ENCODE data around the gene PRDM2. TPM values are rescaled to one million over a fixed set of nuclear protein-coding genes. Genes with fewer than 3 reads are reported as not detected.

The PRDM2 gene
- total and polyA plus RNA-seq, 2 of the 13 experiments (the other 11 are each of a cell fraction or from before 2014, with no cell fraction given), result 4.0 to 6.5 TPM

GRCh38 chr1:13756557-13757315, 56.7 kb downstream of the PRDM2 start:
- Histone ChIP-seq H3K9me3 (ENCODE audit: low read length) (no peaks in the 10 kb centered on the region), H3K4me1 (ENCODE audit: insufficient read depth, low read length) (peaks cover 26% of the 10 kb centered on the region), H3K79me2 (ENCODE audit: insufficient read depth, low read length) (peaks cover 91% of the 10 kb centered on the region), H4K20me1 (ENCODE audit: insufficient read depth, low read length) (peaks cover 12% of the 10 kb centered on the region; the same call in 1 of the 2 replicates), H2AFZ (ENCODE audit: low read length) (no peak overlapping the region), H3K36me3 (replicated peaks in 1 of 2; ENCODE audit: control insufficient read depth in 1 of 2, insufficient read depth in 2 of 2, low read length in 2 of 2) (no peaks in the 10 kb centered on the region; a peak in 1 of 5 replicates), H3K9ac (ENCODE audit: insufficient read depth, low read depth, low read length) (no peak overlapping the region), H3K4me3 (replicated peaks in 1 of 3; ENCODE audit: insufficient read depth in 1 of 3, low read depth in 2 of 3, low read length in 3 of 3) (no peak overlapping the region), H3K27me3 (ENCODE audit: control insufficient read depth in 1 of 2, insufficient read depth in 2 of 2, low read length in 2 of 2) (no peaks in the 10 kb centered on the region), H3K27ac (ENCODE audit: extremely low read length, insufficient read depth, low read length) (no peak overlapping the region), H3K4me2 (ENCODE audit: low read depth, low read length) (no peak overlapping the region)
- in situ Hi-C loops (cut with HindIII; ENCODE audit: extremely low pct_ligation_motif_present, low pct_unique_long_range_greater_than_20kb) (no loop called here), intact Hi-C loops (cut with micrococcal nuclease; ENCODE audit: unreplicated experiment) (no loop called here)
- ChIA-PET POLR2A (interaction anchor here (1.2 kb wide), 1 partner anchor 7 kb away, joined by 12 read pairs; no protein-coding TSS in a partner anchor), CTCF (ENCODE audit: low intra/inter-chr PET ratio, low total read pairs) (no interaction called here)
- no peak for TF ChIP-seq KLF13 (CRISPR knock-in tag; IDR thresholded peaks at IDR 0.05)
- TF ChIP-seq RELA (CRISPR knock-in tag; IDR thresholded peaks at IDR 0.05), result no peak
- no peak for TF ChIP-seq HDAC2 (CRISPR knock-in tag; IDR thresholded peaks at IDR 0.05)
- no peak for TF ChIP-seq ZNF274 (CRISPR knock-in tag; IDR thresholded peaks at IDR 0.05)
- no peak for TF ChIP-seq ZNF136 (CRISPR knock-in tag; IDR thresholded peaks at IDR 0.05; ENCODE audit: low read depth)
- no peak for ATAC-seq
- FAIRE-seq, result no peak
- 94% methylated on average over 4 of the region's 4 CpGs for WGBS (ENCODE audit: low lambda C conversion rate)
- BruUV-seq (replicated peaks), result no TSS peak
- no peak for DNase-seq (ENCODE audit: low spot score)

GRCh38 chr1:13757693-13758092, 57.7 kb downstream of the PRDM2 start:
- in situ Hi-C loops (cut with HindIII; ENCODE audit: extremely low pct_ligation_motif_present, low pct_unique_long_range_greater_than_20kb) (no loop called here), intact Hi-C loops (cut with micrococcal nuclease; ENCODE audit: unreplicated experiment) (no loop called here)
- Histone ChIP-seq H3K36me3 (replicated peaks in 1 of 2; ENCODE audit: control insufficient read depth in 1 of 2, insufficient read depth in 2 of 2, low read length in 2 of 2) (no peaks in the 10 kb centered on the region; a peak in 1 of 5 replicates), H2AFZ (ENCODE audit: low read length) (no peak overlapping the region), H3K4me1 (ENCODE audit: insufficient read depth, low read length) (peaks cover 16% of the 10 kb centered on the region), H3K4me3 (replicated peaks in 1 of 3; ENCODE audit: insufficient read depth in 1 of 3, low read depth in 2 of 3, low read length in 3 of 3) (no peak overlapping the region), H3K4me2 (ENCODE audit: low read depth, low read length) (no peak overlapping the region), H4K20me1 (ENCODE audit: insufficient read depth, low read length) (peaks cover 12% of the 10 kb centered on the region; the same call in 1 of the 2 replicates), H3K79me2 (ENCODE audit: insufficient read depth, low read length) (peaks cover 91% of the 10 kb centered on the region), H3K9ac (ENCODE audit: insufficient read depth, low read depth, low read length) (no peak overlapping the region), H3K9me3 (ENCODE audit: low read length) (no peaks in the 10 kb centered on the region), H3K27me3 (ENCODE audit: control insufficient read depth in 1 of 2, insufficient read depth in 2 of 2, low read length in 2 of 2) (no peaks in the 10 kb centered on the region), H3K27ac (ENCODE audit: extremely low read length, insufficient read depth, low read length) (no peak overlapping the region)
- 98% methylated on average over 2 of the region's 2 CpGs for WGBS (ENCODE audit: low lambda C conversion rate)
- DNase-seq (ENCODE audit: low spot score), result no peak
- BruUV-seq (replicated peaks), result no TSS peak
- FAIRE-seq, result no peak
- ChIA-PET CTCF (ENCODE audit: low intra/inter-chr PET ratio, low total read pairs) (no interaction called here), POLR2A (interaction anchor here (0.7 to 1.2 kb wide), 2 partner anchors 8 to 206 kb away, joined by 3 to 12 read pairs; no protein-coding TSS in a partner anchor)
- no peak for ATAC-seq
- no peak for TF ChIP-seq ZNF644 (CRISPR knock-in tag; IDR thresholded peaks at IDR 0.05; ENCODE audit: low read depth)
- no peak for TF ChIP-seq ZNF350 (CRISPR knock-in tag; IDR thresholded peaks at IDR 0.05; ENCODE audit: borderline replicate concordance, low read depth)
- no peak for TF ChIP-seq ZSCAN29 (CRISPR knock-in tag; conservative IDR thresholded peaks at IDR 0.05)
- no peak for TF ChIP-seq ZNF609 (CRISPR knock-in tag; IDR thresholded peaks at IDR 0.05; ENCODE audit: borderline replicate concordance)
- TF ChIP-seq NONO (IDR thresholded peaks at IDR 0.05), result no peak
- no peak for TF ChIP-seq NONO (CRISPR knock-in tag; conservative IDR thresholded peaks at IDR 0.05)
- TF ChIP-seq ATF1 (CRISPR knock-in tag; IDR thresholded peaks at IDR 0.05), result no peak

Measured in HepG2 (cell line).